Astrocyte of the spinal cord (primary cell): ENCODE measurements around the gene RAMP1.

Experiments
- DNase-seq: peaks from one replicate; pipeline ENCODE4 v3.0.0; 2011; ENCODE audit warnings: low read depth, low spot score
- H3K4me3 ChIP-seq: 2 replicates; pipeline ENCODE4 v1.5.1; 2011; ENCODE audit warnings: low read depth, mild to moderate bottlenecking, low read length, moderate library complexity
- in situ Hi-C: cut with HindIII; loops from 2 replicates; pipeline ENCODE4 v1.10.0; 2017; ENCODE audit warnings: low sequenced_read_pairs
- TF ChIP-seq, protein P1 (sequence below): IDR thresholded peaks from 2 replicates; pipeline ENCODE4 v1.5.1; 2012; ENCODE audit warnings: low read depth, mild to moderate bottlenecking, low read length, inconsistent platforms

RAMP1 gene

DNA sequence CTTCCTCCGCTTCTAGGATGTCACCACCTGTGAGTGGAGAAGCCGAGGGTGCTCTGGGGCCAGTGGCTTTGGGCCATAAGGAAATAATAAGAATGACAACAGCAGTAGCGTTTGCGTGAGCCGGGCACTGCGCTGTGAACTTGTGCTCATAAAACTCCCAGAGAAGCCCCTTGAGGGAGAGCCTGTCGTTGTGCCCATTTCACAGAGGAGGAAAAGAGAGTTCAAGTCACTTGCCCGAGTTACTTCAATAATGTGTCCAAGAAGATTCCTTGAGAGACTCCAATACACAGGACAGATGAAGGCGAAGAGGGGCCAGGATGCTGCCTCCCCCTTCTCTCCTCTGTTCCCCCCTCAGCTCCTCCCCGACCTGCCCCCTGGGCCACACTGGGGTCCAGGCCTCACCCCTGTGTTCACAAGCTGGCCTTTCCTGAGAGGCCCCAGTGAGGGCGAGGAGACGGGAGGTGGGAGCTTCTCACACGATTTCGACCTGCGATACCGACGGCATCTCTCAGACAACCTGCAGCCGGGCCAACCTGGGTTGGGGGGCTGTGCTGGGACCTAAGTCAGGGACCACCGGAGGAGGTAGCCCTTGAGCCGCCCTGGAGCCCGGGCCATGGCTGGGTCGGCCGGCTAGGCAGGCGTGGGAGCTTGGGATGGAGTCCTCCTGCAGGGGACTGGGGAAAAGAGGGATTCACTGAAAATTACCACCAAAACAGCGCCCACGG, 53.9 kb downstream of the RAMP1 start:
- TF ChIP-seq, protein P1, sequence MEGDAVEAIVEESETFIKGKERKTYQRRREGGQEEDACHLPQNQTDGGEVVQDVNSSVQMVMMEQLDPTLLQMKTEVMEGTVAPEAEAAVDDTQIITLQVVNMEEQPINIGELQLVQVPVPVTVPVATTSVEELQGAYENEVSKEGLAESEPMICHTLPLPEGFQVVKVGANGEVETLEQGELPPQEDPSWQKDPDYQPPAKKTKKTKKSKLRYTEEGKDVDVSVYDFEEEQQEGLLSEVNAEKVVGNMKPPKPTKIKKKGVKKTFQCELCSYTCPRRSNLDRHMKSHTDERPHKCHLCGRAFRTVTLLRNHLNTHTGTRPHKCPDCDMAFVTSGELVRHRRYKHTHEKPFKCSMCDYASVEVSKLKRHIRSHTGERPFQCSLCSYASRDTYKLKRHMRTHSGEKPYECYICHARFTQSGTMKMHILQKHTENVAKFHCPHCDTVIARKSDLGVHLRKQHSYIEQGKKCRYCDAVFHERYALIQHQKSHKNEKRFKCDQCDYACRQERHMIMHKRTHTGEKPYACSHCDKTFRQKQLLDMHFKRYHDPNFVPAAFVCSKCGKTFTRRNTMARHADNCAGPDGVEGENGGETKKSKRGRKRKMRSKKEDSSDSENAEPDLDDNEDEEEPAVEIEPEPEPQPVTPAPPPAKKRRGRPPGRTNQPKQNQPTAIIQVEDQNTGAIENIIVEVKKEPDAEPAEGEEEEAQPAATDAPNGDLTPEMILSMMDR, result no peak
- in situ Hi-C loops, result no loop called here
- DNase-seq, result no peak
- no peak overlapping the region for H3K4me3 ChIP-seq

- TF ChIP-seq, protein P1, result no peak
- in situ Hi-C loops, result no loop called here
- no peak for DNase-seq
- H3K4me3 ChIP-seq, result no peak overlapping the region
These were observed 56.2 kb downstream of the RAMP1 start for GRCh38 chr2:237915576-237915975.

GRCh38 chr2:237916296-237916695, 56.9 kb downstream of the RAMP1 start:
- TF ChIP-seq, protein P1, result no peak

DNA sequence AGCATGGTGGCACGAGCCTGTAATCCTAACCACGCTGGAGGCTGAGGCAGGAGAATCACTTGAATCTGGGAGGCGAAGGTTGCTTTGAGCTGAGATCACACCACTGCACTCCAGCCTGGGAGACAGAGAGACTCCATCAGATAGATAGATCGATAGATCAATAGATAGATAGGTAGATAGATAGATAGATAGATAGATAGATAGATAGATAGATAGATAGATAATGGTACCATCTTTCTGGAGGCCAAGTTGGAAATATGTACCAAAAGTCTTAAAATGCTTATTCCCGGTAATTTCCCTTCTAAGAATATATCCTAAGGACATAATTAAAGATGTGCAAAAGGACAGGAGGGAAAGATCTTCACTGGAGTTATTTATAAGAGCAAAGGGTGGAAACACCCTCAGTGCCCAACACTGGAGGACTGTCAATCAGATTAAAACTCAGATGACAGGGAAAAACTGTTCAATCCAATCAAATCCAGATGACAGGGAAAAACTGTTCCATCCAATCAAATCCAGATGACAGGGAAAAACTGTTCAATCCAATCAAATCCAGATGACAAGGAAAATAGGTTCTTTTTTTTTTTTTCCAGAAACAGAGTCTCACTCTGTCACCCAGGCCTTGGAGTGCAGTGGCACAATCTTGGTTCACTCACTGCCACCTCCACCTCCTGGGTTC, 58.4 kb downstream of the RAMP1 start:
- no peak overlapping the region for H3K4me3 ChIP-seq
- no peak for DNase-seq
- in situ Hi-C loops, result no loop called here
- TF ChIP-seq, protein P1, result no peak

More at GRCh38 chr2:237916296-237916695, 56.9 kb downstream of the RAMP1 start:
- no peak overlapping the region for H3K4me3 ChIP-seq
- no peak for DNase-seq
- in situ Hi-C loops, result no loop called here

DNA sequence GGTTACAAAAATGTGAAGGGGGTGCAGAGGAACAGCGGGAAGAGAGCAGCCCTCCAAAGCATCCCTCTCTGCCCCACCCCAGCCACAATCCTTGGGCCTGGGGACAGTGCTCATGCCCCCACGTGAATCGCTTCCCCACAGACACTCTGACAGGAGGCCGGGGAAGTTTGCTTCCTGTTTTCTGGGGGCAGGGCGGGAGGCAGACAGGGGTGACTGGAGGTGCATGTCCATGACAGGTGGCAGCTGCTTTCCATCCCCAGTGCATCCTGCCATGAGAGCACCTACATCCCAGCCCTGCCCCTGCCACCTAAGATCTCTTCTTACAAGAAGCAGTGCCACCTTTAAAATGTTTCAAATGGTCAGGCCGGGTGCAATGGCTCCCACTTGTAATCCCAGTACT, 60.2 kb downstream of the RAMP1 start:
- no peak overlapping the region for H3K4me3 ChIP-seq
- TF ChIP-seq, protein P1, result no peak
- in situ Hi-C loops, result no loop called here
- DNase-seq, result no peak

DNA sequence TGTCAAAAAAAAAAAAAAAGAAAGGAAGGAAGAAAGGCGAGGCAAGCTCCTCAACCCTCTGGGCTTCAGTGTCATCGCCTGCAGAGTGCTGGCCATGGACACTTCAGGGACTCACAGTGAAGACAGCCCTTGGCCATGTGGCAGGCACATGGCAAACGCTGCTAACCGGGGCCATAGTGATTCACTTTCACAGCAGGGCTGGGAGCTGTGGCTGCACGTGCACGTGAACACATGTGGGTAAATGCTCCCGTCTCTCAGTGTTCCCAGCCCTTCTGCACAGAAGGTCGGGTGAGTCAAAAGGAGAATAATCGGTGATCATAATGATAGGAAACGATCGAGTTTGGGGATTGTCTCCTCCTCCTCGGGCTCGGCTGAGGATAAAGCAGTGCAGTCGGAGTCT, 61.2 kb downstream of the RAMP1 start:
- TF ChIP-seq, protein P1, result no peak
- no peak overlapping the region for H3K4me3 ChIP-seq
- DNase-seq, result no peak
- in situ Hi-C loops, result no loop called here
